ENCODE results near the gene HS1BP3.

The HS1BP3 gene

GRCh38 chr2:20580690-20581437, 70.0 kb downstream of the HS1BP3 start:
- no peak for DNase-seq

DNA sequence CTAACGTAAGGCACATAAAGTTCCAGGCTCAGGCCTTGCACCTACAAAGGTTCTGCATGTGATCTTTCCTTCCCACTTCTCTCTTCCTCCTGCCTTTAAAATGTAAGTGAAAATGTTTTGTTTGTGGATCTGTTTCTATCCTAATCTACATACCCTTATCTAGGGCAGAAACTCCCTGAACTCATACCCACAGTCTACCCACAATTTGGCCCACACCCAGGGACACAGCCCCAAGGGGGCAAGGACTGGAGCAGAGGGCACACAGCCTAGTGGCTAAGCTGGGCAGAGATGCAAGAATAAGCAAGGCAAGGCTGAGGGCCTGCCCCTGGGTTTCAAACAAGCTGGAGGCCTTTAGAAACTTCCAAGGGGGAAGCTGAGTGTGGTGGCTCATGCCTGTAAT, 71.0 kb downstream of the HS1BP3 start:
- DNase-seq, result no peak

- no peak for DNase-seq
Observed at GRCh38 chr2:20578895-20579825, 71.7 kb downstream of the HS1BP3 start.

GRCh38 chr2:20578266-20578894, 72.5 kb downstream of the HS1BP3 start:
- DNase-seq, result no peak

- no peak for DNase-seq
Observed at GRCh38 chr2:20577495-20578235, 73.2 kb downstream of the HS1BP3 start.

GRCh38 chr2:20576598-20577115, 74.2 kb downstream of the HS1BP3 start:
- DNase-seq, result no peak

- DNase-seq, result no peak
Observed at GRCh38 chr2:20575935-20576597, 74.8 kb downstream of the HS1BP3 start.

DNA sequence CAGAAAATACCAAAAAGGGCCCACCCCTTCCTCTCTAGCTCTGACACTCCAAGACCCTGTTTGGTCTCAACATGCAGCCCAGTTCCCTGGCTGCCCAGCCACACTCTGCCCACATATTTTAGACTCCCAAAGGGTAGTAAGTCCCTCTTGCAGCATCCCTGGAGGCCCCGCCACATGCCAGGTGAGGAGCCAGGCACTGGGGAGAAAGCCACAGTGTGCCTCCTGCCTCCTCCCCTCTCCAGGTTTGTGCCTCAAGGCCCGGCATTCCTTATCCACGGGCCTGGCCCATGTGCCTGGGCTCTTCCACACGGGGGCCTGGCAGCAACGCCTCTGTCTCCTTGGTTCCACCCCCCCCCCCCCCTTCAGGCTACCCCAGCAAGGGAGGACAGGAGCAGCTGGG, 75.5 kb downstream of the HS1BP3 start:
- DNase-seq, result no peak

GRCh38 chr2:20574930-20575329, 76.0 kb downstream of the HS1BP3 start:
- no peak for DNase-seq

- no peak for DNase-seq
Observed at GRCh38 chr2:20574423-20574911, 76.4 kb downstream of the HS1BP3 start.

- no peak for DNase-seq
Observed at GRCh38 chr2:20573620-20574422, 77.1 kb downstream of the HS1BP3 start.

DNA sequence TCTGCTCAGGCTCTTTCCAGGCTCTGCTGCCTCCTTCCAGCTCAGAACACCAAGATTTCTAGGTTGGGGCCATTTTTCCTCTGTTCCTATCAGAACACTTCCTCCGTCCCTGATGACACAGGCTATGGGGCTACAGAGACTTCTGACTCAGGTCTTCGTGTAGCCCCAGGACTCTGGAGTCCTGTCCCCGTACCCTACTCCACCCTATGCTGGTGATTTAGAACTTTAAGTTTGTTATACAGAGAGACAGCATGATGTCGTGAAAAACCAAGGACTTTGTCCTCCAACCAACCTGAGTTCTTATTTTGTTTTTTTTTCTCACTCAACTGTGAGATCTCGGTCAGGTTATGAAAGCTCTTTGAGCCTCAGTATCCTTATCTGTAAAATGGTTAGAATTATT, 78.7 kb downstream of the HS1BP3 start:
- DNase-seq, result no peak

GRCh38 chr2:20571644-20572215, 79.2 kb downstream of the HS1BP3 start:
- no peak for DNase-seq

DNA sequence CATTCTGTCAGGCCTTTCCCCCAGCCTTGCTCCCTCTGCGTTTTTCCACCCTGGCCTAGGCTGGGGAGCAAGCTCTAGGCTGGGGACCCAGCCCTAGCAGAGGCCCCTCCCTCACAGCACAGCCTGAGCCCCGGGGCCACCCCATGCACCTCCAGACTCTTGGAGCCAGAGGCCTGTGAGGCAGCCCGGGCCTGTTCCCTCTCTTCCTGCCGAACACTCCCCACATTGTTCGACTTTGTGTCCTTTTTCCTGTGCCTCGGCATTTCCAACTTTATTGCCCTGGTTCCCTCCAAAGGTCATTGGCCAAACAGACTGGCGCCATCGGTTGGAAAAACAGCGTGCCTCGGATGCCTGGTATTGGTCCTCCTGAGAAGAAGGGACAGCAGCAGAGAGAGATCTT, 79.7 kb downstream of the HS1BP3 start:
- DNase-seq, result no peak

DNA sequence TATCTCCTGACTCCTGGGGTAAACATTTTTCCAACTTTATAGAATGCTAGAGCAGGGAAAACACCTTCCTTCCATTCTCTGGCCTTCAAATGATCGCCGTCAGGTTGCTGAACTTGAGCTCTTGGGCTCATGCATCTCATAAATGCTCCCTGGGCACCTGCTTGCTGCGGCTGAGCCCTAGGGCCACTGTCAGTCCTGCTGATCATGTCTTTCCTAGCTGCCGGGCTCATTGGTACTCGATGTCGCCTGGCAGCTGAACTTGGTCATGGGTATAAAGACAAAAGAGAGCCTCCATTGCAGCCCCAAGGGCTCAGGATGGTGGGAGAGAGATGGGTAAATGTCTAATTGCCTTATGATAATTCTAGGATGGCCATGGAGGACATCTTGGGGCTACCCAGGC, 80.6 kb downstream of the HS1BP3 start:
- DNase-seq, result no peak

DNA sequence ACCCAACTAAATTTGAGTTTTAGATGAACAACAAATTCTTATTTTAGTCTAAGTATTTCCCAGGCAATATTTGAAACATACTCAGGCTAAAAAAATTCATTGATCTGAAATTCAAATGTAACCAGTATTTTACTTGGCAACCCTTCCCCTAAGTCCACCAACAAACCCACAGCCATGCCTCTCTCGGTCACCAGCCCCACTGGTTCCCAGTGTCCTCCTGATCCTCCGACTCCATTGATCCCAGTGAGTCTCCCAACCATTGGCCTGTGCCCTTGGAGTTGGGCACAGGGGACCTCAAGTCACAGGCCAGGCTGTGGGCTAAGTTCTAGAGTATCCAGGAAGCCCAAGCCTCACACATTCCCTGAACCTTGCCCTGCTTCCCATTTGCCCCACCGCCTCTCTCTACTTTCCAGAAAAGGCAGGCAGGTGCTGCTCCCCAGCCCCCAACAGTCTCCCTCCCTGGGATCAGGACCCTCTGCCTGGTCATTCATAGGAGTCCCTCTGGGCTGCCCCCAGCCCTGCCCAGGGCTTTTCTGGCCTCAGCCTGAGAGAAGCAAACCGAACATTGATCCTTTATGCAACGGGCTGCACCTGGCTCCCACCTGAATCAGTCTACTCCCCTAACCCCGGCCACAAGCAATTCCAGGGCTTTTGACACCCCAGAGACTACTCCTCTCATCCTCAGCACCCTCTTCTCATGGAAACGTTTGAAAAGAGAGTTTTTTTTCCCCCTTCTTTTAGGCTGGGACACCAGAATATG, 81.3 kb downstream of the HS1BP3 start:
- no peak for DNase-seq

DNA sequence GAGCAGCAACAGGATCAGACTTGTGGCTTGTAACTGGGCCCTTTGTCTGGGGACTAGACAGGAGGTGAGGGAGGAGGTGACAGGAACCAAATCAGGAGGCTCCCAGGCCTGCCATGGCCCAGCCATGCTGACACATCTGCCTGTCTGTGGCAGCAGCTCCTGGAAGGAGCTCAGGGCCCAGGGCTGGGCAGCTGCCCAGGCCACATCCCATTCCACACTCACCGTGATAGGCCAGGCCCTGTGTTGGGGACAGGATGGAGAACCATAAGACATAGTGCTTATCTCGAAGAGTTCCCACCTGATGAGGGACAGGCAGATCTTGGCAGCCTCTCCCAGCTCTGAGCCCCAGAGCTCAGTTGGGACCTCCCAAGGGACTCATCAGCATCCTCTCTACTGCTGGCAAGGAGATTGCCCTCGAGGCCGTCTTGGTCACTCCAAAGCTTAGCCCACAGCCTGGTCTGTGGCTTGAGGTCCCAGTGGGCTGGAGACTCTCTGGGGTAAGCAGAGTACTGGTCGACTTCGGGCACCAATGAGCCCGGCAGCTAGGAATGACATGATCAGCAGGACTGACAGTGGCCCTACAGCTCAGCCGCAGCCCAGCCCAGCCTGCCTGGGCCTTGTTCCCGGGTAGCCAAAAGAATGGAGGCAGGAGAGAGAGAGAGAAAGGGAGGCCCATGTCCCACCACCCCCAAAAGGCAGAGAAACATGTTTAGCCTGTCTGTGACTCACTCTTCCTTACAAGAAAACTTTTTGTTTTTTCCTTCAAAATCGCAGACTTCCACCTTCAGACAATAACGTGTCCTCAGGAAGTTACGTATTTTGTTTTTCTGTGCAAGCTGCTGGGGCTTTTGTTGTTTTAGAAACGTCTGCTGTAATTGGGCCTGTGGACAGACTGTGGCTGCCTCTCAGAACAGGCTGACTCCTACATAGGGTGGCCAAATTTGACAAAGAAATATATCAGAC, 82.1 kb downstream of the HS1BP3 start:
- DNase-seq, result no peak

DNA sequence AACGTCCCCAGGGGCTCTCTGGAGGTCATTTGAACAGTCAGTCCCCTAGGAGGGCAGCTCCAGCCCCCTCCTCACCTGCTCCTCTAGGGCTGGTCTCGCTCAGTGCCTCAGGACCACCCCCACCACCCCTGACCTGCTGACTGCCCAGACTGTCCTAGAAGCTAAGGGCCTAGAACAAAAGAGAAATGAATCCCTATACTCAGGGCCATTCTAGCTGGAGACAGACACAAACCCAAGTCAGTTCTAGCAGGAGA, 83.0 kb downstream of the HS1BP3 start:
- no peak for DNase-seq
